CD1c-positive myeloid dendritic cell (primary cell): Measurements from ENCODE around the gene PSMA7.

ENCODE experiments used
- DNase-seq: peaks from one replicate; pipeline ENCODE4 v3.0.0-alpha.2; 2016; ENCODE audit errors: extremely low spot score

The PSMA7 gene

GRCh38 chr20:62137092-62137384, 6.2 kb downstream of the PSMA7 start:
- no peak for DNase-seq

GRCh38 chr20:62136283-62137091, 6.7 kb downstream of the PSMA7 start:
- DNase-seq = peak; percentile 83

GRCh38 chr20:62135573-62136266, 7.5 kb downstream of the PSMA7 start:
- DNase-seq = no peak

GRCh38 chr20:62134735-62135231, 8.4 kb downstream of the PSMA7 start:
- no peak for DNase-seq

- no peak for DNase-seq
Observed at GRCh38 chr20:62133864-62134263, 9.3 kb downstream of the PSMA7 start.

- peak; percentile 80 for DNase-seq
Observed at GRCh38 chr20:62133051-62133845, 9.9 kb downstream of the PSMA7 start.

- DNase-seq = peak; percentile 56
Observed at GRCh38 chr20:62132421-62132820, 10.8 kb downstream of the PSMA7 start.

- DNase-seq = no peak
Observed at GRCh38 chr20:62131560-62132320, 11.5 kb downstream of the PSMA7 start.

GRCh38 chr20:62129731-62130531, 13.3 kb downstream of the PSMA7 start:
- no peak for DNase-seq

GRCh38 chr20:62128502-62128901, 14.7 kb downstream of the PSMA7 start:
- DNase-seq = no peak

GRCh38 chr20:62127799-62128198, 15.4 kb downstream of the PSMA7 start:
- no peak for DNase-seq

GRCh38 chr20:62126141-62126540, 17.1 kb downstream of the PSMA7 start:
- no peak for DNase-seq

- DNase-seq = no peak
Observed at GRCh38 chr20:62123450-62124118, 19.6 kb downstream of the PSMA7 start.

GRCh38 chr20:62122654-62123449, 20.3 kb downstream of the PSMA7 start:
- peak; percentile 8 for DNase-seq

- peak; percentile 99 for DNase-seq
Observed at GRCh38 chr20:62121776-62122653, 21.2 kb downstream of the PSMA7 start, which contains the start of gene LSM14B. Gene LSM14B (plus strand): TSS chr20:62122475. CDS start chr20:62122667, 192 bp downstream.

- DNase-seq = peak; percentile 89
Observed at GRCh38 chr20:62120990-62121775, 22.0 kb downstream of the PSMA7 start.

- no peak for DNase-seq
Observed at GRCh38 chr20:62120365-62120762, 22.8 kb downstream of the PSMA7 start.
